Neuronal stem cell (in vitro differentiated cells): ENCODE measurements around the gene MPRIP.

Experiments
- DNase-seq: peaks from one replicate; pipeline ENCODE4 v3.0.0-alpha.2; 2013; ENCODE audit warnings: low spot score
- H2AFZ ChIP-seq: one replicate; pipeline ENCODE4 v1.6.1; 2013; ENCODE audit warnings: mild to moderate bottlenecking, low read length, inconsistent platforms
- H2AK5ac ChIP-seq: 2 replicates; pipeline ENCODE4 v1.6.1; 2013; ENCODE audit warnings: low read depth, mild to moderate bottlenecking, inconsistent platforms, low read length, moderate library complexity, mixed read lengths
- H2BK120ac ChIP-seq: 2 replicates; pipeline ENCODE4 v1.6.1; 2013; ENCODE audit warnings: low read depth, mild to moderate bottlenecking, inconsistent platforms, low read length, moderate library complexity, mixed read lengths
- H2BK12ac ChIP-seq: one replicate; pipeline ENCODE4 v1.6.1; 2013; ENCODE audit warnings: low read length, inconsistent platforms
- H2BK15ac ChIP-seq: 2 replicates; pipeline ENCODE4 v1.6.1; 2013; ENCODE audit warnings: mild to moderate bottlenecking, low read length, inconsistent platforms, mixed read lengths
- H2BK5ac ChIP-seq: one replicate; pipeline ENCODE4 v1.6.1; 2013; ENCODE audit warnings: inconsistent platforms, mild to moderate bottlenecking, low read length, moderate library complexity
- H3K14ac ChIP-seq: one replicate; pipeline ENCODE4 v1.6.1; 2013; ENCODE audit warnings: low read length, inconsistent platforms
- H3K18ac ChIP-seq: 2 replicates; pipeline ENCODE4 v1.6.1; 2013; ENCODE audit warnings: low read length, inconsistent platforms
- H3K23ac ChIP-seq: 2 replicates; pipeline ENCODE4 v1.6.1; 2013; ENCODE audit warnings: low read depth, mild to moderate bottlenecking, mixed read lengths, low read length, inconsistent platforms; ENCODE audit not compliant: poor library complexity
- H3K27ac ChIP-seq: replicated peaks from 3 replicates; pipeline ENCODE4 v1.5.1; 2013; ENCODE audit warnings: low read length, inconsistent platforms
- H3K27me3 ChIP-seq, 3 experiments: 2 replicates each; pipeline ENCODE4 v1.6.1; 2013; ENCODE audit warnings: low read length in 3 of 3, mild to moderate bottlenecking in 2 of 3, inconsistent platforms in 1 of 3, low read depth in 1 of 3, mixed read lengths in 1 of 3, moderate library complexity in 1 of 3; ENCODE audit not compliant: control insufficient read depth in 3 of 3, insufficient read depth in 3 of 3
- H3K36me3 ChIP-seq, 2 donors: replicated peaks in 1 of 2; 2 replicates each; pipeline ENCODE4 v1.6.1; 2013; ENCODE audit warnings: low read length in 2 of 2; ENCODE audit not compliant: control insufficient read depth in 2 of 2, insufficient read depth in 2 of 2
- H3K4ac ChIP-seq: 2 replicates; pipeline ENCODE4 v1.6.1; 2013; ENCODE audit warnings: inconsistent platforms, mild to moderate bottlenecking, low read length, moderate library complexity
- H3K4me1 ChIP-seq, 2 donors: 1 replicate in 1 of 2; 2 replicates in 1 of 2; pipeline ENCODE4 v1.6.1; 2013; ENCODE audit warnings: low read length in 2 of 2, low read depth in 1 of 2; ENCODE audit not compliant: control insufficient read depth in 2 of 2, insufficient read depth in 1 of 2
- H3K4me2 ChIP-seq: one replicate; pipeline ENCODE4 v1.6.1; 2013; ENCODE audit warnings: mild to moderate bottlenecking, low read length, inconsistent platforms; ENCODE audit not compliant: insufficient read depth, poor library complexity, severe bottlenecking
- H3K4me3 ChIP-seq, 2 donors: 2 replicates each; pipeline ENCODE4 v1.5.1; 2013; ENCODE audit warnings: low read length in 2 of 2, mild to moderate bottlenecking in 2 of 2, inconsistent platforms in 1 of 2, moderate library complexity in 1 of 2
- H3K79me1 ChIP-seq: one replicate; pipeline ENCODE4 v1.6.1; 2013; ENCODE audit warnings: low read depth, mild to moderate bottlenecking, inconsistent platforms, low read length, moderate library complexity
- H3K9ac ChIP-seq: one replicate; pipeline ENCODE4 v1.6.1; 2013; ENCODE audit warnings: mild to moderate bottlenecking, low read depth, low read length, inconsistent platforms; ENCODE audit not compliant: poor library complexity
- H3K9me3 ChIP-seq, 2 donors: replicated peaks in 1 of 2; 2 replicates each; pipeline versions ENCODE3 to v1.6.1; 2013; ENCODE audit warnings: low read length in 2 of 2, mild to moderate bottlenecking in 2 of 2, inconsistent platforms in 1 of 2, low read depth in 1 of 2, mixed read lengths in 1 of 2, moderate library complexity in 1 of 2; ENCODE audit not compliant: control insufficient read depth in 2 of 2, insufficient read depth in 1 of 2
- H4K8ac ChIP-seq: one replicate; pipeline ENCODE4 v1.6.1; 2013; ENCODE audit warnings: low read depth, mild to moderate bottlenecking, inconsistent platforms, low read length, moderate library complexity
- H4K91ac ChIP-seq: one replicate; pipeline ENCODE4 v1.6.1; 2013; ENCODE audit warnings: low read length, low read depth, mild to moderate bottlenecking, inconsistent platforms; ENCODE audit not compliant: poor library complexity
- whole genome bisulfite sequencing, 2 donors: extraction: QIAGEN DNeasy Blood & Tissue Kit; methylation state at CpG; one replicate each; pipeline ENCODE4 v1.1.7; 2013; ENCODE audit warnings: missing lambda C conversion rate in 2 of 2, mixed read lengths in 1 of 2; ENCODE audit not compliant: insufficient read length in 2 of 2, insufficient replicate concordance in 1 of 2; ENCODE audit errors: extremely low coverage in 2 of 2; 5-methylcytosine and 5-hydroxymethylcytosine counted together

MPRIP gene

DNA sequence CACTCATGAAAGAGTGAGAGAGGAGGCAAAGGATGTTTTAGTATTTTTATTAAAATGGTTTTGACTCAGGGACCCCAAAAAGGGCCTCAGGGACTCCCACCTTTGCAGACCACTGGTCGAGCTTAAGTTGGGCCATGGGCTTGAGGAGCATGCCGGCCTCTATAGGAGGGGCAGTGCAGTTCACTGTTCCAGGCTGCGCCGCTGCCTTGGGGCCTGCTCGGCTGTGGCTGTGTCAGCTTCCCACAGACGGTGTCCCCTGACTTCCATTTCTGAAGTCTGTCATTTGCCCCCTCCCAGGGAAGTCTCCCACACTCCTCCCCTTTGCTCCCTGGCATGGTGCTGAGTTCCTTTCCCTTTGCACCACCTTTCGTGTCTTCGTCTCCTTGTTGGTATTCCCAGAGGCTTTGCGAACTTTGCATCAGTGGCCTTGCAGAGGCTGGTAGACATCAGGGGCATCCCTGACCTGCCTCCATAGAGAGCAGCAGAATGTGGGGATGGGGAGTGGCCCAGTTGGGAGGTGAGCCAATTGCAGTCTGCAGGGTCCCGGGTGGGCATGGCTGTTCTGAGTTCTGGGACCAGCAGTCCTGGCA is 17.1 kb downstream of the MPRIP start:
- Histone ChIP-seq H2BK12ac (no peak overlapping the region), H3K4ac (no peak overlapping the region), H3K9ac (no peak overlapping the region), H4K8ac (no peak overlapping the region), H3K27me3 (no peaks in the 10 kb centered on the region), H3K36me3 (peaks cover 4 to 41% of the 10 kb centered on the region in 2 donors), H2BK15ac (no peak overlapping the region), H3K27ac (no peak overlapping the region), H3K79me1 (peaks cover 19% of the 10 kb centered on the region), H3K18ac (no peak overlapping the region), H2AK5ac (no peak overlapping the region), H3K23ac (no peak overlapping the region), H2BK5ac (peak overlapping the region; percentile 72), H2BK120ac (no peak overlapping the region), H3K9me3 (no peaks in the 10 kb centered on the region), H3K4me3 (no peak overlapping the region), H3K4me1 (peaks cover 0 to 11% of the 10 kb centered on the region in 2 donors), H4K91ac (peak overlapping the region; percentile 13), H3K4me2 (no peak overlapping the region), H2AFZ (no peak overlapping the region), H3K14ac (no peak overlapping the region)
- no CpG with 5 or more reads among the region's 10 CpGs for WGBS, 2 donors
- DNase-seq: no peak

- Histone ChIP-seq H3K9ac (no peak overlapping the region), H3K4me2 (no peak overlapping the region), H4K8ac (no peak overlapping the region), H3K79me1 (peaks cover 21% of the 10 kb centered on the region), H3K14ac (no peak overlapping the region), H2BK5ac (peak overlapping the region; percentile 72), H2BK120ac (no peak overlapping the region), H3K23ac (no peak overlapping the region), H2BK12ac (no peak overlapping the region), H3K27ac (no peak overlapping the region), H3K9me3 (no peaks in the 10 kb centered on the region), H4K91ac (no peak overlapping the region), H3K4me1 (peaks cover 0 to 11% of the 10 kb centered on the region in 2 donors), H3K18ac (no peak overlapping the region), H2AFZ (no peak overlapping the region), H3K4ac (no peak overlapping the region), H3K36me3 (peaks cover 4 to 38% of the 10 kb centered on the region in 2 donors), H3K27me3 (no peaks in the 10 kb centered on the region), H2AK5ac (no peak overlapping the region), H2BK15ac (no peak overlapping the region), H3K4me3 (peak overlapping the region in 1 of 2 donors; percentile 56)
- no CpG with 5 or more reads among the region's 10 CpGs for WGBS, 2 donors
- DNase-seq: no peak
Observed at GRCh38 chr17:17060001-17060922, 18.0 kb downstream of the MPRIP start.

DNA sequence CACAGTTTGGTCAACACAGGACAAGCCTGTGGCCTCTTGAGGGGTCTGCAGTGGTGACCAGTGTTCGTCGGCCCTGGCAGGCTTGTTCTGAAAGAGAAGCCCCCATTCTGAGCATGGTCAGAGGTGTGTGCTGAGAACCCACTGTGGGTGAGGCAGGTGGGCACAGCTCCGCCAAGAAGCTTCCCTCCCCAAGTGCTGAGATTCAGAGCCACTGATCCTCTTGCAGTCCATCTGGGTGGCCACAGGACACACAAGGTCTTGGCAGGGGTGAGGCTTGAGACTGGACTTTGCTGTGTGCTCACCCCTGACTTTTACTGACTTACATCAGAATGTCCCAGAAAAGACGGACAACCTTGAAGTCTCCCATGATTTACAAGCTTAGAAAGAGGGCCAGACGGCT is 18.7 kb downstream of the MPRIP start:
- Histone ChIP-seq H2AK5ac (no peak overlapping the region), H2BK120ac (no peak overlapping the region), H4K91ac (no peak overlapping the region), H2BK5ac (no peak overlapping the region), H3K18ac (no peak overlapping the region), H2BK12ac (no peak overlapping the region), H3K9me3 (no peaks in the 10 kb centered on the region), H3K36me3 (peaks cover 4 to 38% of the 10 kb centered on the region in 2 donors), H3K27me3 (no peaks in the 10 kb centered on the region), H3K23ac (no peak overlapping the region), H2AFZ (no peak overlapping the region), H3K79me1 (peaks cover 21% of the 10 kb centered on the region), H4K8ac (no peak overlapping the region), H3K14ac (no peak overlapping the region), H3K9ac (no peak overlapping the region), H2BK15ac (no peak overlapping the region), H3K27ac (no peak overlapping the region), H3K4ac (no peak overlapping the region), H3K4me2 (no peak overlapping the region), H3K4me1 (peaks cover 0 to 7% of the 10 kb centered on the region in 2 donors), H3K4me3 (no peak overlapping the region)
- WGBS, 2 donors: no CpG with 5 or more reads among the region's 5 CpGs
- no peak for DNase-seq

GRCh38 chr17:17061516-17061915 is 19.3 kb downstream of the MPRIP start:
- H3K4me2 ChIP-seq: no peak overlapping the region
- no peak overlapping the region for H4K91ac ChIP-seq
- H3K4me3 ChIP-seq: no peak overlapping the region
- no peak overlapping the region for H4K8ac ChIP-seq
- H3K4ac ChIP-seq: no peak overlapping the region
- no peak for DNase-seq
- H2BK15ac ChIP-seq: no peak overlapping the region
- H3K36me3 ChIP-seq: peaks cover 4 to 38% of the 10 kb centered on the region in 2 donors
- no peak overlapping the region for H2BK12ac ChIP-seq
- H3K27me3 ChIP-seq: no peaks in the 10 kb centered on the region
- no peak overlapping the region for H2BK5ac ChIP-seq
- no peak overlapping the region for H2AK5ac ChIP-seq
- H3K9me3 ChIP-seq: no peaks in the 10 kb centered on the region
- H2AFZ ChIP-seq: no peak overlapping the region
- peaks cover 0 to 6% of the 10 kb centered on the region in 2 donors for H3K4me1 ChIP-seq
- no peak overlapping the region for H3K23ac ChIP-seq
- H3K14ac ChIP-seq: no peak overlapping the region
- H3K79me1 ChIP-seq: peaks cover 21% of the 10 kb centered on the region
- WGBS, 2 donors: no CpG with 5 or more reads among the region's 3 CpGs
- no peak overlapping the region for H3K27ac ChIP-seq
- H3K9ac ChIP-seq: no peak overlapping the region
- no peak overlapping the region for H2BK120ac ChIP-seq
- H3K18ac ChIP-seq: no peak overlapping the region
